Measurements from ENCODE around the gene SEC14L1.

Gene SEC14L1

GRCh38 chr17:77204536-77204935, 63.8 kb downstream of the SEC14L1 start:
- TF ChIP-seq, protein P1, sequence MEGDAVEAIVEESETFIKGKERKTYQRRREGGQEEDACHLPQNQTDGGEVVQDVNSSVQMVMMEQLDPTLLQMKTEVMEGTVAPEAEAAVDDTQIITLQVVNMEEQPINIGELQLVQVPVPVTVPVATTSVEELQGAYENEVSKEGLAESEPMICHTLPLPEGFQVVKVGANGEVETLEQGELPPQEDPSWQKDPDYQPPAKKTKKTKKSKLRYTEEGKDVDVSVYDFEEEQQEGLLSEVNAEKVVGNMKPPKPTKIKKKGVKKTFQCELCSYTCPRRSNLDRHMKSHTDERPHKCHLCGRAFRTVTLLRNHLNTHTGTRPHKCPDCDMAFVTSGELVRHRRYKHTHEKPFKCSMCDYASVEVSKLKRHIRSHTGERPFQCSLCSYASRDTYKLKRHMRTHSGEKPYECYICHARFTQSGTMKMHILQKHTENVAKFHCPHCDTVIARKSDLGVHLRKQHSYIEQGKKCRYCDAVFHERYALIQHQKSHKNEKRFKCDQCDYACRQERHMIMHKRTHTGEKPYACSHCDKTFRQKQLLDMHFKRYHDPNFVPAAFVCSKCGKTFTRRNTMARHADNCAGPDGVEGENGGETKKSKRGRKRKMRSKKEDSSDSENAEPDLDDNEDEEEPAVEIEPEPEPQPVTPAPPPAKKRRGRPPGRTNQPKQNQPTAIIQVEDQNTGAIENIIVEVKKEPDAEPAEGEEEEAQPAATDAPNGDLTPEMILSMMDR (IDR thresholded peaks at IDR 0.05; ENCODE audit: low read length, missing control alignments) = no peak
- no peak for DNase-seq (ENCODE audit: low read depth)
- H3K4me3 ChIP-seq (replicated peaks; ENCODE audit: low read depth, low read length) = no peak overlapping the region

- TF ChIP-seq, protein P1 (IDR thresholded peaks at IDR 0.05; ENCODE audit: low read length, missing control alignments) = no peak
- peak; percentile 16 for DNase-seq (ENCODE audit: low read depth)
- H3K4me3 ChIP-seq (replicated peaks; ENCODE audit: low read depth, low read length) = no peak overlapping the region
Measured at GRCh38 chr17:77205396-77206125, 64.8 kb downstream of the SEC14L1 start.

- peak; percentile 53 for DNase-seq (ENCODE audit: low read depth)
- TF ChIP-seq, protein P1 (IDR thresholded peaks at IDR 0.05; ENCODE audit: low read length, missing control alignments) = no peak
- no peak overlapping the region for H3K4me3 ChIP-seq (replicated peaks; ENCODE audit: low read depth, low read length)
Measured at GRCh38 chr17:77206158-77206956, 65.6 kb downstream of the SEC14L1 start.

GRCh38 chr17:77207689-77208216, 67.0 kb downstream of the SEC14L1 start:
- TF ChIP-seq, protein P1 (IDR thresholded peaks at IDR 0.05; ENCODE audit: low read length, missing control alignments) = no peak
- no peak for DNase-seq (ENCODE audit: low read depth)
- no peak overlapping the region for H3K4me3 ChIP-seq (replicated peaks; ENCODE audit: low read depth, low read length)

- peak; percentile 56 for DNase-seq (ENCODE audit: low read depth)
- no peak overlapping the region for H3K4me3 ChIP-seq (replicated peaks; ENCODE audit: low read depth, low read length)
- TF ChIP-seq, protein P1 (IDR thresholded peaks at IDR 0.05; ENCODE audit: low read length, missing control alignments) = peak; percentile 17
Measured at GRCh38 chr17:77208217-77208808, 67.5 kb downstream of the SEC14L1 start.

GRCh38 chr17:77208856-77209255, 68.1 kb downstream of the SEC14L1 start:
- H3K4me3 ChIP-seq (replicated peaks; ENCODE audit: low read depth, low read length) = no peak overlapping the region
- DNase-seq (ENCODE audit: low read depth) = no peak
- TF ChIP-seq, protein P1 (IDR thresholded peaks at IDR 0.05; ENCODE audit: low read length, missing control alignments) = no peak

All from fibroblast of pulmonary artery (primary cell).